GM12892 (cell line): ENCODE results near the gene HGF.

Source experiments
- POLR2A ChIP-seq: IDR thresholded peaks from 2 replicates; pipeline ENCODE4 v1.6.1; 2011; ENCODE audit warnings: low read depth, low read length, control low read depth
- POLR2AphosphoS5 ChIP-seq: IDR thresholded peaks from 2 replicates; pipeline ENCODE4 v1.6.1; 2011; ENCODE audit warnings: low read depth, low read length, control low read depth

DNA sequence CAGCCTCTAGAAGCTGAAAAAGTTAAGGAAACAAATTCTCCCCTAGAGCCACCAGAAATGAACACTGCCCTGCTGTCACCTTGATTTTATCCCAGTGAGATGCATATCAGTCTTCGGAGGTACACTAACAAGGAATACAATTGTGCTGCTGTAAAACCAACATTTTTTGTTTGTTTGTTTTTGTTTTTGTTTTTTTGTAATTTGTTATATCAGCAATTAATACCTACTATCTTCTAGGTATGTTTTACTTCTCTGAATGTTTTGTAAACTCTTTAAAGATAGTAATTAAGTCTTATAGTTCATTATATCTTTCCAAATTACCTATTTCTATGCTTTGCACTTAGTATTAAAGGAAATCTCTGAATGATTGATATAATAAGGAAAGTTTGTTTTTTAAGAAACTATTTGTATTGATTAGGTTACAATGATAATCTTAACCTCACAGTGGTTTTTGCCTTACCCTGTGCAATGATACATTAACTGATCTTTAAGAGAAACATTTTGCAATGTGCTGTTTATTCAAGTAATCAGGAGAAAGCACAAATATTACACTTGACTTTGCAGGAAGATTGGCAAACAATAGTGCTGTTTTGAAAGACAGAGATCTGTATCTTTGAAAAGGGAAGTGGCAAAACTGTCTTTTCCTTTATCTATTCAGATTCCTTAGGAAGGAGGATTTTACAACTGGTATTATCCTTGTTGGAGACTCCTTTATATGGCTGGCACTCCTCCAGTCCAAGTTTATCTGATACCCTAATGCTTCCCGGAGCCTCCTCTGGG is 11.3 kb upstream of the HGF start:
- no peak for TF ChIP-seq POLR2AphosphoS5
- TF ChIP-seq POLR2A: no peak
